BE2C (cell line): ENCODE data around the gene PEPD.

Source experiments
- DNase-seq: peaks from one replicate; pipeline ENCODE4 v3.0.0-alpha.2; 2020
- H3K27me3 ChIP-seq: fragments of 250-450 bp; sonication (Bioruptor Pico); 2 replicates; pipeline ENCODE4 v1.5.1; 2020; ENCODE audit warnings: mild to moderate bottlenecking
- H3K36me3 ChIP-seq: fragments of 250-450 bp; sonication (Bioruptor Pico); 2 replicates; pipeline ENCODE4 v1.5.1; 2020; ENCODE audit warnings: mild to moderate bottlenecking
- H3K4me1 ChIP-seq: fragments of 250-450 bp; sonication (Bioruptor Pico); 2 replicates; pipeline ENCODE4 v1.5.1; 2020
- H3K4me3 ChIP-seq: 2 replicates; pipeline ENCODE4 v1.5.1; 2011; ENCODE audit warnings: low read depth, low read length
- H3K9me3 ChIP-seq: fragments of 250-450 bp; sonication (Bioruptor Pico); 2 replicates; pipeline ENCODE4 v1.5.1; 2020
- TF ChIP-seq, protein P1 (sequence below): IDR thresholded peaks from 2 replicates; pipeline ENCODE4 v1.5.1; 2012; ENCODE audit warnings: mild to moderate bottlenecking, low read depth, low read length

The PEPD gene

DNA sequence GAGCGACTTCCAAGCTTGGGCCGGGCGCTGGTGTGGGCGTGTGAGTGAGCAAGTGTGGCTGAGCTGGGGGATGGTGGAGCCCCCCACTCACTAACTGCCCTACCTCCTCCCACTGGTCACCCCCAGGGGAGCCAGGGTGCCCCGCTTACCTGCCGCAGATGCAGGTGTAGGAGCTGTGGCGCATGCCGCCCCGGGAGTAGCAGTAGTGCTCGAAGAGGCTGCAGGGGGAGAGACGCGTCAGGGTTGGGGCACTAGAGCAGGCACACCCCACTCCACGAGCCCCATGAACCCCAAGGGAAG is 108.2 kb downstream of the PEPD start:
- TF ChIP-seq, protein P1, sequence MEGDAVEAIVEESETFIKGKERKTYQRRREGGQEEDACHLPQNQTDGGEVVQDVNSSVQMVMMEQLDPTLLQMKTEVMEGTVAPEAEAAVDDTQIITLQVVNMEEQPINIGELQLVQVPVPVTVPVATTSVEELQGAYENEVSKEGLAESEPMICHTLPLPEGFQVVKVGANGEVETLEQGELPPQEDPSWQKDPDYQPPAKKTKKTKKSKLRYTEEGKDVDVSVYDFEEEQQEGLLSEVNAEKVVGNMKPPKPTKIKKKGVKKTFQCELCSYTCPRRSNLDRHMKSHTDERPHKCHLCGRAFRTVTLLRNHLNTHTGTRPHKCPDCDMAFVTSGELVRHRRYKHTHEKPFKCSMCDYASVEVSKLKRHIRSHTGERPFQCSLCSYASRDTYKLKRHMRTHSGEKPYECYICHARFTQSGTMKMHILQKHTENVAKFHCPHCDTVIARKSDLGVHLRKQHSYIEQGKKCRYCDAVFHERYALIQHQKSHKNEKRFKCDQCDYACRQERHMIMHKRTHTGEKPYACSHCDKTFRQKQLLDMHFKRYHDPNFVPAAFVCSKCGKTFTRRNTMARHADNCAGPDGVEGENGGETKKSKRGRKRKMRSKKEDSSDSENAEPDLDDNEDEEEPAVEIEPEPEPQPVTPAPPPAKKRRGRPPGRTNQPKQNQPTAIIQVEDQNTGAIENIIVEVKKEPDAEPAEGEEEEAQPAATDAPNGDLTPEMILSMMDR: no peak

DNA sequence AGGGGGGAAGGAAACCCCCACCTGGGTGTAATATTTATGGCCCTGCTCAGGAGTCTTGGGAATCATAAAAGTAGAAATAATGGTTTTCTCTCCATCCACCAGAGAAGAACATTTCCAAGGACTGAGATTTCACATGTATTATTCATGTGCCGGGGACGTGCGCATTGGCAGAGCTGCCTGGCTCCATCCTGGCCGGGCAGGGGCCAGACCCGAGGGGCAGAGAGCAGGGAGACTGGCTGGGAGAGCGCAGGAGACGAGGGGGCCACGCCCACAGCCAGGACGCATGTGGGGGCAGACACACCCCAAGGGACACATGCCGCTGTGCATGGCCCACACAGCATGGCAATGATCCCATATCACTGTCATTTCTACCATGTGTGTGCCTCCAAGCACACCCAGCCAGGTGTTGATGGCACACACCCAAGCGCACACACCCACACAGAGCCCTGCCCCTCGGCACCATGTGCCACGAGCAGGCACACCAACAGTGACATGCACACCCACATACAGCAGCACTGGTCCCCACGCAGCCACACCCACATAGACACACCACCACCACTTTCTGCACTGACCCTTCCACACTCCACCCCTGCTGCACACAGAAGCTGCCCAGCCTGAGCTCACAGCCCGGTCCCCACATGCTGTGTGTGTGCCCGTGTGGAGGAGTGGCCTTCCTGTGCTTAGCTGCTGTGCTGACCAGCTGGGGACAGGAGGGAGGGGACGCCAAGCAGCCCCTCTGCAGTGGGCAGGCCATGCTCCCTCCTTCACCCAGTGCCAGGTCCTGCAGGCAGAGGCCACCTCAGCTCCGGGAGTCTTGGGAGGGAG is 108.8 kb downstream of the PEPD start:
- peaks cover 44% of the 10 kb centered on the region for H3K4me1 ChIP-seq
- no peak overlapping the region for H3K4me3 ChIP-seq
- no peak for DNase-seq
- TF ChIP-seq, protein P1: no peak
- no peaks in the 10 kb centered on the region for H3K27me3 ChIP-seq
- no peaks in the 10 kb centered on the region for H3K9me3 ChIP-seq
- H3K36me3 ChIP-seq: peaks cover 9% of the 10 kb centered on the region

More for the DNA sequence above, 108.2 kb downstream of the PEPD start:
- H3K9me3 ChIP-seq: no peaks in the 10 kb centered on the region
- DNase-seq: no peak
- H3K4me1 ChIP-seq: peaks cover 44% of the 10 kb centered on the region
- no peaks in the 10 kb centered on the region for H3K27me3 ChIP-seq
- H3K4me3 ChIP-seq: no peak overlapping the region
- peaks cover 9% of the 10 kb centered on the region for H3K36me3 ChIP-seq

DNA sequence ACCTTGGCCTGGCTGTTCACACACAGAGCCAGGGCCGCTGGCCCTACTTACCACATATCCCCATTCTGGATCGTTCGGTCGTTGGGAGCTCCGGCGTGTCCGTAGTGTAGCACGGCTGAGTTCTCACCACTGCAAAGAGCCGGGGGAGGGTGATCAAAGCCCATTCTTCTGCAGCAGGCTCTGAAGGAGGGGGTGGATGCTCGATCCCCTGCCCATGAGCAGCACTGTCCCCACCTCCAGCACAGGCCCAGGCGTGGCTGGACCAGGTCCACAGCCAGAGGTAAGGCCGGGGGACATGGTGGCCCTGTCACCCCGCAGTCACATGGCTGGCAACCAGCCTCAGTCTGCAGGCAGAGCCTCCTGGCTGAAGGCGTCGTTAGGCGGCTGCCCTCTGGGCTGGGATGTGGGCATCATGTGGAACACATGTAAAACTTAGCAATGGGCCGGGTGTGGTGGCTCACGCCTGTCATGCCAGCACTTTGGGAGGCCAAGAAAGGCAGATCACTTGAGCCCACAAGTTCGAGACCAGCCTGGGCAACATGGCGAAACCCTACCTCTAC is 109.9 kb downstream of the PEPD start:
- Histone ChIP-seq H3K27me3 (no peaks in the 10 kb centered on the region), H3K4me3 (no peak overlapping the region), H3K4me1 (peaks cover 38% of the 10 kb centered on the region), H3K9me3 (no peaks in the 10 kb centered on the region), H3K36me3 (peaks cover 9% of the 10 kb centered on the region)
- no peak for DNase-seq
- TF ChIP-seq, protein P1: no peak

DNA sequence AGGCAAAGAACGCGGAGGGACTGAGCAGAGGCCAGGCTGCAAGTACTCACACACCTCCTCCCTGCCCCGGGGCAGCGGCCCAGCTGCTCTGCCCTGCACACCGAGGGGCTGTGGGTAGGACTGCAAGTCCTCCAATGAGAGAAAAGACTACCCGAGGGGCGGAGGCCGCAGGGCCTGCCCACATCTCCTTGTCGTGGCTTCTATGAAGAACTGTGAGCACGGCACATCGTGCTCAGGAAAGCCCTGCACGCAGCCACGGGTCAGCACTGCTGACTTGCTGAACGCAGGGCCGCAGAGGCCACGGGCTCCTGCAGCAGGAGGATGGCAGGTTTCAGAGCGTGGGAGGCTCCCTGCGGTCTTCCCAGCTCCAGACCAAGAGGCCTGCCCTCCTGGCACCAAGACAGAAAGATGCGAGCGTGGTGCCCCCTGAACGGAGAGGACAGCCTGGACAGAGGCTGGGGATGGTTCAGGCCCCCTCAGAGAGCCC is 110.6 kb downstream of the PEPD start:
- Histone ChIP-seq H3K9me3 (no peaks in the 10 kb centered on the region), H3K27me3 (no peaks in the 10 kb centered on the region), H3K36me3 (peaks cover 9% of the 10 kb centered on the region), H3K4me1 (peaks cover 34% of the 10 kb centered on the region), H3K4me3 (no peak overlapping the region)
- TF ChIP-seq, protein P1: no peak
- peak; percentile 92 for DNase-seq

DNA sequence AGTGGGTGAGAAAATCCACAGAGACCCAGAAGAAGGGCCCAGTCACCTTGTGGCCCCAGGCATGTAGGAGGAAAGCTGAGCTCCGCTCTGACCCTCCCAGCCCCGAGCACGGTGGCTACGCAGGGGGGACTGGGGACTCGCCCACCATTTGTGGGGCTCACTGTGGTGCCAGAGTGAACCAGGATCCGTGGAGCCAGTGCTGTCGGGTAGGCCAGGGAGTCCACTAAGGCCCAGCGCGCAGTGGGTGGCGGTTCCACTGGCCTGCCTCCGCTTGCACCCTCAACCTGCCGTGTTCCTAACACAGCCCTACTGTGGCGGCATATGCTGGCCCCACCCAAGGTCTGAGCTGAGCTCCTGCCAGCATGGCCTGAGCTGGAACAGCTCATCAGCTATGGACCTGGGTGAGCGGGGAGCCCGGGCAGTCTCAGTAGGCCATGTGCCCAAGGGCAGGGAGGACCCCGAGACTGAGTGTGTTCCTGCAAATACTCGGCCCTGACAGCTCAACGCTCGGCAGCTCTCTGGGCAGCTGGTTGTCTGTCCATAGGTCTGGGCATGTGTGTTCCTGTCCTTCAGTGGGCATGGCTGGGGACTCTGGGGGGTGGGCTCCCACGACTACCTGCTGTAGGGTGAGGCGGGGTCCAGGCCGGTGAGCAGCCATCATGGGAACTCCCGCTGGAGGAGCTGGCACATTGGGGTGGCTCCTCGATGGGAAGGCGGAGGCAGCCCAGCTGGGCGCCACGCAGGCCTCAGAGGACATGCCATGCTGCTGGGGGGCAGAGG is 111.5 kb downstream of the PEPD start:
- H3K4me3 ChIP-seq: no peak overlapping the region
- H3K27me3 ChIP-seq: no peaks in the 10 kb centered on the region
- TF ChIP-seq, protein P1: no peak
- no peak for DNase-seq
- peaks cover 9% of the 10 kb centered on the region for H3K36me3 ChIP-seq
- peaks cover 33% of the 10 kb centered on the region for H3K4me1 ChIP-seq
- H3K9me3 ChIP-seq: no peaks in the 10 kb centered on the region
